GM10847 (cell line): ENCODE data around the gene MAPK14.

Experiments used
- POLR2A ChIP-seq: IDR thresholded peaks from 2 replicates; pipeline ENCODE4 v1.6.1; 2011; ENCODE audit not compliant: insufficient read length; ENCODE audit errors: extremely low read depth

MAPK14 gene

DNA sequence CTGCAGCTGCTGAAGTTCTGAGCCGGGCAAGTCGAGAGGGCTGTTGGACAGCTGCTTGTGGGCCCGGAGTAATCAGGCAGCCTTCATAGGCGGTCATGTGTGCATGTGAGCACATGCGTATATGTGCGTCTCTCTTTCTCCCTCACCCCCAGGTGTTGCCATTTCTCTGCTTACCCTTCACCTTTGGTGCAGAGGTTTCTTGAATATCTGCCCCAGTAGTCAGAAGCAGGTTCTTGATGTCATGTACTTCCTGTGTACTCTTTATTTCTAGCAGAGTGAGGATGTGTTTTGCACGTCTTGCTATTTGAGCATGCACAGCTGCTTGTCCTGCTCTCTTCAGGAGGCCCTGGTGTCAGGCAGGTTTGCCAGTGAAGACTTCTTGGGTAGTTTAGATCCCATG is 81.5 kb downstream of the MAPK14 start:
- TF ChIP-seq POLR2A, result no peak

DNA sequence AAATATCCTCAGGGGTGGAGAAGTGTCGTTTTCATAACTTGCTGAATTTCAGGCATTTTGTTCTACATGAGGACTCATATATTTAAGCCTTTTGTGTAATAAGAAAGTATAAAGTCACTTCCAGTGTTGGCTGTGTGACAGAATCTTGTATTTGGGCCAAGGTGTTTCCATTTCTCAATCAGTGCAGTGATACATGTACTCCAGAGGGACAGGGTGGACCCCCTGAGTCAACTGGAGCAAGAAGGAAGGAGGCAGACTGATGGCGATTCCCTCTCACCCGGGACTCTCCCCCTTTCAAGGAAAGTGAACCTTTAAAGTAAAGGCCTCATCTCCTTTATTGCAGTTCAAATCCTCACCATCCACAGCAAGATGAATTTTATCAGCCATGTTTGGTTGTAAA is 82.4 kb downstream of the MAPK14 start:
- no peak for TF ChIP-seq POLR2A

DNA sequence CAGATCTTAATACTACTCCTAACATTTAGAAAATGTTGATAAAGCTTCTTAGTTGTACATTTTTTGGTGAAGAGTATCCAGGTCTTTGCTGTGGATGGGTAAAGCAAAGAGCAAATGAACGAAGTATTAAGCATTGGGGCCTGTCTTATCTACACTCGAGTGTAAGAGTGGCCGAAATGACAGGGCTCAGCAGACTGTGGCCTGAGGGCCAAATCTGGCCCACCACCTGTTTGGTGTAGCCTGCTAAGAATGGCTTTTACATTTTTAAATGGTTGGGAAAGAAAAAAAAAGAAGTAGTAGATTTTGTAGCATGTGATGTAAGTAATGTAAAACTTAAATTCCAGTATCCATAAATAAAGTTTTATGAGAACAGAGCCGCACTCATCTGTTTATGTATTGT is 83.3 kb downstream of the MAPK14 start:
- TF ChIP-seq POLR2A, result no peak

DNA sequence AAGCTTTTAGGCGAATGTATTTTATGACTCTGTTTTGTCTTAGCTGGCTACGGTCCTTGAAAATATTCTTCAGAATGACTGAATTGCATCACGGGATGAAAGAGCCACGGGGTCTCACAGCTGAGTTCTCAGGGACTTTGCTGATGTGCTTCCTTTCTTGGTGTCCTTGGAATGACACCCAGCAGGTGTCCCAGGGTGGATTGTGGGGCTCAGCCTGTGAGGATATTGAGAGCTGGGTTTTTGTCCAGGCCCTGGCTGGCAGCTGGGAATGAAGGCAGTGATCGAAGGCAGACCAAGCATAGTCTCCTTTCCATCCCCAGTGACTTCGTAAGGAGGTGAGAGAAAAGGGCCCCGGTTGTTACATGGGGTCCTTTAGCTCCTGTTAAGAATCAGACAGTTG is 83.9 kb downstream of the MAPK14 start:
- TF ChIP-seq POLR2A, result no peak

DNA sequence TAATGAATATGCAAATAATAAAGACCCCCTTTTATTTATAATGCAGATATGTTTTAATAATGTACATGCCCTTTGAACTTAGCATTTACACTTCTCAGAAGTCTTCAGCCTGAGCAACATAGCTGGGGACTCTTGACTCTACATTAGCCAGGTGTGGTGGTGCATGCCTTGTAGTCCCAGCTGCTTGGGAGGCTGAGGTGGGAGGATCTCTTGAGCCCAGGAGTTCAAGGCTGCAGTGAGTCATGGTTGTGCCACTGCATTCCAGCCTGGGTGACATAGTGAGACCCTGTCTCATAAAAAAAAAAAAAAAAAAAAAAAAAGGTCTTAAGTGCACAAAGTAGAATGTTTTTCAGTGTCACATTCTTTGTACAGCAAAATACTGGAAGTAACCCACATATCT is 85.4 kb downstream of the MAPK14 start:
- no peak for TF ChIP-seq POLR2A

DNA sequence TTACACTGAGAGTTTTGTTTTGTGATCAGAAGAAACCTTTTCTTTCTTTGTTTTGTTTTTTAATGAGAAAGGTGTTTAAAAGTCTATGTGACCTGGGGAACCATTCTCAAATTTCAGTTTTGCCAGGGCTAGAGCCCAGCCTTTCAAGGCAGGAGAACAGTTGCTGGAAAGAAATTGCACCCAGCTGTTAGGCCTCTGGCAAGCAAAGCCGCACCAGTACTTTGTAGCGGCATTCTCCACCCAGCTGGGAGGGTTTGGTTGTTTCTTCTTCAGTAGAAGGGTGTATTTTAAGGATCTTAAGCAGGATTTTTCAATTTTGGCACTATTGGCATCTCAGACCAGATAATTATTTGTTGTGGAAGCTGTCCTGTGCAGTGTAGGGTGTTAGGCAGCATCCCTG is 86.1 kb downstream of the MAPK14 start:
- no peak for TF ChIP-seq POLR2A

DNA sequence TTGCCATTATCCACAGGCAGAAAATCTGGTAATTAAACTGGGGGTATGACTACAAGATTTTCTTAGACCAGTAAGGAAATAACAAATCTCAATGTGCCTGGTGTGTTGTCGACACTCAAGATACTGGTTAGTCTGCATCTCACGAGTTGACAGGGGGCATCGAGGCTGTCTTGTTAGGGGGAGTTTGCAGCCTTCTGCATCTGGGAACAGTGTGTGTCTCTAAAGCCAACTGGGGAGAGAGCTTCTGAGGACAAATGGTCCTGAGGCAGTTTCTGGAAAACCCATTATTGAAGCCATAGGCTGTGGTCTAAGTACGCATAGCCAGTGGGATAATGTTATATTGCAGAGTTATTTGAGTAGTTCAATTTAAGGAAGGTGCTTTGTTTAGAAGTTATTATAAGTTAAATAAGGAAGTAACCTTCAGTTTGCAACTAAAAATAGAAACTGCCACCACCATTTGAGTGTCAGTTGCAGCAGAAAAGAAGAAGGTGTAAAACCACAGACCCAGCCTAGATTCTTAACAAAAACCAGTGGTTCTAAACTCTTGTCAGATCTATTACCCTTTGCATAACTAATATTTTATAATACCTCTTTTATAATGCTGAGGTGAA is 87.3 kb downstream of the MAPK14 start:
- no peak for TF ChIP-seq POLR2A

DNA sequence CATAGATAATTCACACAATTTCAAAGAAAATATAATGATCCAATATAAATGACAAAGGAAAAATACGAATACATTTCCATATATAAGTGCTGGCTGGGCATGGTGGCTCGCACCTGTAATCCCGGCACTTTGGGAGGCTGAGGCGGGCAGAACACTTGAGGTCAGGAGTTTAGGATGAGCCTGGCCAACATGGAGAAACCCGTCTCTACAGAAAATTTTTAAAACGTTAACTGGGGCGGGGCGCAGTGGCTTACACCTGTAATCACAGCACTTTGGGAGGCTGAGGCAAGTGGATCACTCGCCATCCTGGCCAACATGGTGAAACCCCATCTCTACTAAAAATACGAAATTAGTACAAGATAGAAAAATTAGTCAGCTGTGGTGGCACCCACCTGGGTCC is 87.8 kb downstream of the MAPK14 start:
- TF ChIP-seq POLR2A, result no peak

DNA sequence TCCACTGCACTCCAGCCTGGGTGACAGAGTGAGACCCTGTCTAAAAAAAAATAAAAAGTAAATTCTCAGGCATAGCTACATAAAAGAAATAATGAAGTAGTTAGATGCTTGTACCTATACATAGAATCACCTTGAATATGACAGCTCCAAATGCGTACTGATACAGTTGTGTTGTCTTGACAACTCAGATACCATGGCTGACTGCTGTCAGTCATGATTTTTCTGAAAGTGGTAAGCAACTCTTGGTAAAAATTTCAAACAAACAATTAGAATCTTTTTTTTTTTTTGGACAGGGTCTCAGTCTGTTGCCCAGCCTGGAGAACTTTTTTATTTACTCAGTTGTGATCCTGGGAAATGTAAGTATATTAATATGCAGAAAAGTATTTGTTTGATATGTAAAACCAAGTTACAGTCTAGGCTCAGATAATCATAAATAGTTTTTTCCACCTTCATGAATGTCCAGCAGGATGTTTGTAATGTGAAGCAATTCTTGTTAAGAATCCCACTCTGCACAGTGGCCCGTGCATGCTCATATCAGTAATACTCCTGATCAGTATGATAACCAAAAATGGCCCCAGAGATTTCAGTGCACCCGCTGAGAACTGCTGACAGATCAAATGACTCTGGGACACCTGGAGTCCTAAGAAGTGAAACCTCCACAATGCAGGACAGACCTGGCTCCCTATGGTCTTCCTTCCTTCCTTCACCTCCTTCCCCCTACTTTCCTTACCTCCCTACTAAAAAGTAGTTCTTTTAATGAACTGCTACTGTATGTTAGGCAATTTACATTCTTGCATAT is 88.7 kb downstream of the MAPK14 start:
- no peak for TF ChIP-seq POLR2A

DNA sequence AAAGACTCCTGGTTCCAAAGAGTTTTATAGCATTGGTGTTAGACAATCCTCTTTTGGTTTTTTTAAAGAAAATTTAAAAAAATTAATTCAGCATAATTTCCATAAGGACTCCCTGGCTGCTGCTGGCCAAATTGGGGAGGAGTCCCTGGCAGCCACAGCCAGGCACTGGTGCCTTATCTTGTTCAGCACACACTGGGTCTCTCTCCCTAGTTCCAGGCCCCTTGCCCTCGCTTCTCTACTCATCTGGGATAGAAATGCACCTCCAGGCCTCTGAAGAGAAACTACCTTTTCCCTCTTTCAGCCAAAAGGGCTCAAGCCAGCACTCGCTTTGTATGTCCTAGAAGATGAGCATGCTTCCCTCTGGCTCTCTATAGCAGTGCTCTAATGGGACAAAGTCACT is 89.3 kb downstream of the MAPK14 start:
- TF ChIP-seq POLR2A, result no peak

DNA sequence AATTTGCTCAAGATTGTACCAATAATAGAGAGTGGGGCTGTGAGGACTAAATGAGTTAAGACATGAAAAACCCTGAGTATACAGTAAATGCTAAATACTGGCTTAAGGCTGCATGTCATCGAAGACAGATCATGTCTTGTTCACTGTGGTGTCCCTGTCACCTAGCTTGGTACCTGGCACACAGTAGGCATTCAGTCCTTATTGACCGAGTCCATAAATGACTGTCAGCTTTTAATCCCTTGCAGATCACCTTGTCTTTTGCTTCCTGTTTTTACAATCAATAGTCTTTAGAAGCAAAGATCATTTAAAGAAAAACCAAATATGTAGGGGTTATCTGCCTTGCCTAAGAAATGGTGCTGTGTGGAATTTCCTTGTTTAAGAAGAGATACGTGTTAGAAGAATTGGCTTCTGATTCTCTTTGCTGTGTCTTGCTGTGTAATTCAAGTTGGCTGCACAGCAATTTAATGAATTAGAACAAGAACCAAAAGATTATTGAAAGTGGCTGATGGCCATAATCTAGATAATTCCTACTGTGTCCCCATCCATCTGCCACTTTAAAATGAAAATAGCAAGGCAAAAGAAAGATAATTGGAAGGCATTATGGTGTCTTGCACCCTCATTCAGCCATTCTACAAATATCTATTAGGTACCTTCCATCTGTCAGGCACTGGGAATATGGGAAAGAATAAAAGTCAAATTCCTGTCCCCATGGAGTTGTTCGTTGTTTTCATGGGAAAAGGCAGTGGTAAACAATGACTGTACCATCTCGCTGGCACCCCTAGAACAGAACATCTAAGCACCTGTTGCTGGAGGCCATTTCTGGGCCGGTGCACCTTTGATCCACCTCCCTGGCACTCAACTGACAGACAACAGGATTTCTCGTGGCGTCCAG is 90.3 kb downstream of the MAPK14 start:
- TF ChIP-seq POLR2A, result no peak

DNA sequence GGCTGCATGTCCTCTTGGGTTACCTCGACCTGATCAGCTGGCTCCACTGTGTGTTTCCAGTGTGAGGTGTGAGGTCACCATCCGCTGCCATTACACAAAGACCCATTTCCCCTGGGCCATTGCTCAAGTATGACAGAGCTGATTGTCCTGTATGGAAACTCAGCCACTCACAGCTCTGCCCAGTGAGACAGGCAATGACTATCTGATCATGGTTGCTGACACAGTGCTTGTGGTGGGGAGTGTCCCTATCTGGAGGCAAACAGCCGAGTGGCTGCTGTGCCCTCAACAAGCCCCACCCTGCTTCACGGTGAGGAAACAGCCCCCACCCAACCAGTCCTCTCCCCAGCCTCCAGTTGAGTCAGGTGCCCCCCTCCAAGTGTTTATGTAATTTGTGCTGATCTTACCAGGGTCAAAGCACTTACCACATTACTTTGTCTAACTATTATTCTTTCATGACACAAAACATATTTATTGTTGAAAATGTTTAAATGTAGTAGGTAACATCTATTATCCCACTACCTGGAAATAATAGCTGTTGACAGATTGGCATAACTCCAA is 91.0 kb downstream of the MAPK14 start:
- TF ChIP-seq POLR2A, result no peak

DNA sequence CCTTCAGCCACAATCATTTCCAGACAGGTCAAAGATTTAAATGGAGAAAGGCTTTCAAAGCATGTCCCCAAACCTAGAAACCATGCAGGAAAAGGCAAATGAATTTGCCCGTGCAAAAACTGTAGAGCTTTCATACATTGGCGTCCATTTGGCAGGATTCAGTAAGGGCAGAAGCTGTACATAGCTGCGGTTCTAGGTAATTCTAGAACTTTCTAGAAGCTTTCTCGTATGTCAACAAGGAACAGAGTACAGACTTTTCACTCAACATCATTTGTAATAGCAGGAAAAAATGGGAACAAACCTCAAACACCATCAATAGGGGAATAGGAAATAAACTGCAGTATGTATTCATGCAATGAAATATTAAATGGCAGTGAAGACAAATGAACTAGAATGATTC is 91.6 kb downstream of the MAPK14 start:
- no peak for TF ChIP-seq POLR2A

DNA sequence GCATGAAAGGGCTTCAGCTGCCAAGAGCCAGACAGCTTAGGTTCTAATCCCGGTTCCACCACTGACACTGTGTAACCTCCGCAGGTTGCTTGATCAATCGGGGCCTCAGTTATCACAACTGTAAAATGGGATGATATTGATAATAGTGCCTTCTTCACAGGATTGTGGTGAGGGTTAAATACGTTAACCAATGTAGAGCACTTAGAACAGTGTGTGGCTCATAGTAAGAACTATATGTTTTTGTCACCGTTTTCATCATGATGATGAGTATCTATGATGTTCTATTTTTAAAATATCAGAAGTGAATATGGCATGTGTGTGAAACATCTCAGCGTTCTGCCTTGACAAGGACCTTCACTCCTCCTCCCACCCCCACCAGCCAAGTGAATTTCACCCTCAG is 92.4 kb downstream of the MAPK14 start:
- no peak for TF ChIP-seq POLR2A

DNA sequence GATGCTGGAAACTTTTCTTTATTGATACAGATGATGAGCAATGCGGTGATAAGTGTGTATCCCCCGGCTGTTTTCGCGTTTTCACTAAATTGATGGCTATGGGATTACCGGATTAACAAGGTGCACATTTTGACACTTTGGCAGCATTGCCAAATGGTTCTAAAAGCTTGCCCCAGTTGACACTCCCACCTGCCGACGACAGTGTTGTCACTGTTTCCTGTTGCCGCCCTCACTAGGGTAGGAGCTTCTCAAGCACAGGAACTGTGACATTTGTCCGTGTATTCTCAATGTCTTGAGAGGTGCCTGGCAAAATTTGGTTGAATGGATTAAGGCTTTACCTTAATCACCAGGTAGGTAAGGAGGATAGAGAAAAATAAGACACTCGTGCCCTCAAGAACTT is 92.9 kb downstream of the MAPK14 start:
- no peak for TF ChIP-seq POLR2A

DNA sequence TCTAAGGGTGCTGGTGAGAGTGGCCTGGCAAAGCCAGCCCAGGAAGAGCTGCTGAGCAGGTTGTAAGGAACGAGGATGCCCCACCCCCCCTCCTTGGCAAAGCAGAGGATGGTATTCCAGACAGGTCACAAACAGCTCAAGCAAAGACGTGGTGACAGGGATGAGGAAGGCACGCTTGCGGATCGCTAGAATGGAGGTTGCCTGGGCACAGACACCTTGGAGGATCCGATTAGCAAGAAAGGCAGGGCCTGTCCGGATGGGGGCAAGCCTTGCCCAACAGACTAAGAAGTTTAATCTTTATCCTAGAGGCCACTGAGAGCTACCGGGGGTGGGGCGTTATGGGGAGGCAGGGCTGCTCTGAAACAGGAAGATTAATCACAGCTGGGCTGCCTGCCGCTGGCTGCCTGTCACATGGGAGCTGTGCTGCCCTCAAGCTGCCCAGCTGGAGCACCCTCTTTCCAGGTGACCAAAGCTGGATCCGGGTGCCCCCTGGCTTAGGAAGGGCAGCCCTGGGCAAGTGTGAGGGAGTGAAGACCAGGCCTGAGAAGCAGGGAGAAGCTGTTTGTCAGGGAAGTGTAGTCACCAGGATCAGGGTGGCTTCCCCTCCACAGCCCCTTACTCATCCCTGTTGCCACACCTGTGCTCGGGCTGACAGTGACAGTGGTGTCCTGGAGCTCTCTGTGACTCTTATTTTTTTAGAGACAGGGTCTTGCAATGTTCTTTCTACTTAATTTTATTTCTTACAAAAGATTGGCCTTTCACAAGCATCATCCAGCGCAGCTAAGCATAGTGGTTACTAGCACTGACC is 93.6 kb downstream of the MAPK14 start:
- TF ChIP-seq POLR2A, result no peak
